ENCODE results near the gene PIK3CB. TPM values are rescaled to one million over a fixed set of nuclear protein-coding genes. Genes with fewer than 3 reads are reported as not detected.

PIK3CB gene
- total and polyA plus RNA-seq, 10 of the 15 experiments (the other 5 are each of a cell fraction or from before 2014, with no cell fraction given) = 5.0 to 18.4 (median 10.4) TPM

- no peaks in the 10 kb centered on the region for H3K9me3 ChIP-seq (replicated peaks; ENCODE audit: control insufficient read depth, insufficient read depth, low read length)
- intact Hi-C loops (cut with micrococcal nuclease; ENCODE audit: unreplicated experiment) = no loop called here
Observed at GRCh38 chr3:138690036-138690435, 144.7 kb downstream of the PIK3CB start.

More at GRCh38 chr3:138690036-138690435, 144.7 kb downstream of the PIK3CB start:
- Histone ChIP-seq H3K27me3 (replicated peaks in 1 of 2; ENCODE audit: control insufficient read depth in 2 of 2, insufficient read depth in 2 of 2, low read length in 1 of 2) (no peaks in the 10 kb centered on the region), H3K9ac (ENCODE audit: control insufficient read depth, insufficient read depth, low read length) (no peak overlapping the region), H3K4me3 (no peak overlapping the region), H2AFZ (ENCODE audit: control insufficient read depth, low read depth, low read length) (no peak overlapping the region), H3K4me1 (ENCODE audit: control insufficient read depth, insufficient read depth, low read length) (peaks cover 14% of the 10 kb centered on the region), H3K79me2 (ENCODE audit: control insufficient read depth, insufficient read depth, low read length) (no peaks in the 10 kb centered on the region), H3K36me3 (ENCODE audit: control insufficient read depth in 2 of 2, insufficient read depth in 2 of 2, low read length in 1 of 2) (peaks cover 0 to 3% of the 10 kb centered on the region in 2 experiments; a peak in 1 of 4 replicates), H3K4me2 (ENCODE audit: control insufficient read depth, insufficient read depth) (no peak overlapping the region), H4K20me1 (ENCODE audit: control insufficient read depth, insufficient read depth) (no peaks in the 10 kb centered on the region), H3K27ac (ENCODE audit: control insufficient read depth, insufficient read depth) (no peak overlapping the region)
- TF ChIP-seq SREBF1 (IDR thresholded peaks at IDR 0.05; ENCODE audit: low read length) = no peak
- TF ChIP-seq POLR2AphosphoS5 (IDR thresholded peaks at IDR 0.05; ENCODE audit: low read length) = no peak
- no peak for TF ChIP-seq ZNF592 (IDR thresholded peaks at IDR 0.05)
- TF ChIP-seq PAX8 (IDR thresholded peaks at IDR 0.05) = no peak
- TF ChIP-seq GABPA (IDR thresholded peaks at IDR 0.05; ENCODE audit: low read depth) = no peak
- no TSS peak for BruUV-seq (replicated peaks)
- DNase-seq (ENCODE audit: low read depth, low spot score) = no peak
- in situ Hi-C loops (cut with MboI) = no loop called here
- FAIRE-seq = no peak
- ATAC-seq = no peak
- RAD21 ChIA-PET (ENCODE audit: unreplicated experiment) = interaction anchor here (1.4 to 5.2 kb wide), 5 partner anchors 96 to 233 kb away, joined by 3 to 50 read pairs (median 4); partner anchors contain the start of gene CEP70
- SMC1A ChIA-PET (ENCODE audit: uncharacterized antibody, unreplicated experiment) = interaction anchor here (1.0 to 4.6 kb wide), 7 partner anchors 10 to 226 kb away, joined by 3 to 32 read pairs (median 6); partner anchors contain the start of gene CEP70
- POLR2A ChIA-PET = no interaction called here
- CTCF ChIA-PET = interaction anchor here (0.7 to 5.3 kb wide), 9 partner anchors 9 to 246 kb away, joined by 3 to 43 read pairs (median 10); partner anchors contain the start of gene CEP70
